GM12892 (cell line): Measurements from ENCODE around the gene PPM1M.

Experiments used
- POLR2A ChIP-seq: IDR thresholded peaks from 2 replicates; pipeline ENCODE4 v1.6.1; 2011; ENCODE audit warnings: low read depth, low read length, control low read depth
- POLR2AphosphoS5 ChIP-seq: IDR thresholded peaks from 2 replicates; pipeline ENCODE4 v1.6.1; 2011; ENCODE audit warnings: low read depth, low read length, control low read depth
- TAF1 ChIP-seq: IDR thresholded peaks from 2 replicates; pipeline ENCODE4 v1.6.1; 2011; ENCODE audit warnings: low read depth, mild to moderate bottlenecking, control low read depth, low read length, borderline replicate concordance

DNA sequence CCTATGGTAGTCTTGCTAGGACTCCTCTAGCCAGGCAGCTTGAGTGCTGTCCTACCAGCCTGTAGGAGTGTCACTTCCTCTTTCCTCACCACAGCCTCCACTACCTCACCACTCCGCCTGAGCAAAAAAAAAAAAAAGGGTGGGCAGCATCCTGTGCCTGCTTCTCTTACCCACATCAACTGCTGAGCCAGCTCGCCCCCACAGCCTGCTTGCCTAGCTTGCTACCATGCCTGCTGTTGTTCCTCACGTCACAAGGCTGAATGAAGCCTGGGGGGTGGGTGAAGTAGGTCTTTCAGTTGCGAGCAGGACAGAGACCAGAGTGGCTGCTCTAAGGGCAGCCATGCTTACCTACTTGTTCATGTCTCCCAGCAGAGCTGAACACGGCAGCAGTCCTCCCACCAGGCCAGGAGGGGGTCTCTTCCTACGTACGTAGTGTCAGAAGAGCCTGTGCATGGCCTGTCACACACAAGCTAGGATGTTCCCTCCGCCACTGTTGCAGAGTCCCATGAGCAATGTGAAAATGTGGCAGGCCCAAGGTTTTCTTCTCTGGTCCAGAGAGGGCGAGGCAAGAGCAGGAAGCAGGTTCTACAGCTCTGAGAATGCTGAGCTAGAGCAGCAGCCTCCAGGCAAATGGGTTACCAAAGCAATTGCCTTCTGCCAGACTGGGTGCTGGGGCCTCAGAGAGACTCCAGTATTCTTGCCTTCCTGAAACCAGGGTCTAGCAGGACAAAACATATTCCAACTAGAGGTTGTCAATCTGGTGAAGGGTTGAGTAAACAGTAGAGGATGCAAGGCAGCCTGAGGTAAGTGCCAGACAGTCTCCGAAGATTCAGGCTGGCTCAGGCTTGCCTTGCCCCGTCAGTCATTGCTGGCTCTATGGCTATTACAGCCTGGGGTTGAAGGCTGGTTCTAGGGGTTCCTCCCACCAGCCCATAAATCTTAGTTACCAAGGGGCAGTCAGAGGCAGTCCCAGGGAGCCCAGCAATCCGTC lies 8.1 kb downstream of the PPM1M start:
- TF ChIP-seq POLR2A (peak; percentile 58; the same call in 1 of the 2 replicates), POLR2AphosphoS5 (no peak; the same call in none of the 2 replicates), TAF1 (no peak)
